ENCODE data around the gene LIMK2.

DNA sequence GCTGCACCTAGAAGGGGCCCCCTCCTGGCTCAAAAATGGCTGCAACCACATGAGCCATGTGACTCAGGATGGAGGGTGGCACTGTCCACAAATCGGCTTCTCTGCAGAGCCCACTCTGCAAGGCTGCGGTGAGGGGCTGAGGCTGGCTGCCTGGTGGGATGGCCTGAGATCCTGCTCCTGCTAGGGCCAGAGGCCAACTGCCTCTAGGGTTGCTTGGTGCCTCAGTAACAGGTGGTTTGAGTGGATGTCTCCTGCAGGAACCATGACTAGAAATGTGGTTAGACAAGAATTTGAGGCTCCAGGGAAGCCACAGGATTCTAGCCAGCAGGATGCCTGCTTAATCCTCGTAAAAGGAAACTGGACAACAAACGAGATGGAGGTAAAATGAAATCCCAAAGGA lies 116.9 kb downstream of the LIMK2 start:
- TF ChIP-seq, protein P1, sequence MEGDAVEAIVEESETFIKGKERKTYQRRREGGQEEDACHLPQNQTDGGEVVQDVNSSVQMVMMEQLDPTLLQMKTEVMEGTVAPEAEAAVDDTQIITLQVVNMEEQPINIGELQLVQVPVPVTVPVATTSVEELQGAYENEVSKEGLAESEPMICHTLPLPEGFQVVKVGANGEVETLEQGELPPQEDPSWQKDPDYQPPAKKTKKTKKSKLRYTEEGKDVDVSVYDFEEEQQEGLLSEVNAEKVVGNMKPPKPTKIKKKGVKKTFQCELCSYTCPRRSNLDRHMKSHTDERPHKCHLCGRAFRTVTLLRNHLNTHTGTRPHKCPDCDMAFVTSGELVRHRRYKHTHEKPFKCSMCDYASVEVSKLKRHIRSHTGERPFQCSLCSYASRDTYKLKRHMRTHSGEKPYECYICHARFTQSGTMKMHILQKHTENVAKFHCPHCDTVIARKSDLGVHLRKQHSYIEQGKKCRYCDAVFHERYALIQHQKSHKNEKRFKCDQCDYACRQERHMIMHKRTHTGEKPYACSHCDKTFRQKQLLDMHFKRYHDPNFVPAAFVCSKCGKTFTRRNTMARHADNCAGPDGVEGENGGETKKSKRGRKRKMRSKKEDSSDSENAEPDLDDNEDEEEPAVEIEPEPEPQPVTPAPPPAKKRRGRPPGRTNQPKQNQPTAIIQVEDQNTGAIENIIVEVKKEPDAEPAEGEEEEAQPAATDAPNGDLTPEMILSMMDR (IDR thresholded peaks at IDR 0.05 in 2 of 3, conservative IDR thresholded peaks at IDR 0.05 in 1 of 3; ENCODE audit: control insufficient read depth in 2 of 3, extremely low read depth in 1 of 3, insufficient read depth in 1 of 3, low read depth in 3 of 3, low read length in 3 of 3): no peak
- TF ChIP-seq RFX5 (IDR thresholded peaks at IDR 0.05; ENCODE audit: low read depth, low read length) (no peak), EP300 (IDR thresholded peaks at IDR 0.05; ENCODE audit: borderline replicate concordance in 1 of 2, control insufficient read depth in 1 of 2, low read depth in 2 of 2, low read length in 2 of 2) (no peak), YBX1 (IDR thresholded peaks at IDR 0.05) (no peak), NR2C1 (IDR thresholded peaks at IDR 0.05) (no peak), MEF2A (IDR thresholded peaks at IDR 0.05; ENCODE audit: insufficient read depth, low read depth, low read length) (no peak)

Data from GM12878 (cell line).